HepG2 (cell line): ENCODE measurements around the gene SNED1. TPM values are rescaled to one million over a fixed set of nuclear protein-coding genes. Genes with fewer than 3 reads are reported as not detected.

Experiments used
- AFF4 ChIP-seq: sonication (generic); formaldehyde crosslinking; IDR thresholded peaks from 2 replicates; pipeline ENCODE4 v1.4.0; 2020; ENCODE audit warnings: missing genetic modification reagents
- BRD4 ChIP-seq: sonication (generic); formaldehyde crosslinking; IDR thresholded peaks from 2 replicates; pipeline ENCODE4 v1.4.0; 2020; ENCODE audit warnings: missing genetic modification reagents
- BRF2 ChIP-seq: sonication (generic); formaldehyde crosslinking; IDR thresholded peaks from 2 replicates; pipeline ENCODE4 v1.8.1; 2022; ENCODE audit warnings: mild to moderate bottlenecking, missing genetic modification reagents
- EED ChIP-seq: sonication (generic); formaldehyde crosslinking; IDR thresholded peaks from 2 replicates; pipeline ENCODE4 v1.5.0; 2020; ENCODE audit warnings: mild to moderate bottlenecking, missing genetic modification reagents
- HNF1B ChIP-seq: sonication (generic); formaldehyde crosslinking; IDR thresholded peaks from 2 replicates; pipeline ENCODE4 v1.5.1; 2020; ENCODE audit warnings: mild to moderate bottlenecking, moderate library complexity, missing genetic modification reagents
- KDM5A ChIP-seq: fragments of 200-600 bp; sonication (generic); IDR thresholded peaks from 2 replicates; pipeline ENCODE4 v1.7.0; 2018; ENCODE audit warnings: antibody characterized with exemption, mild to moderate bottlenecking, low read length, borderline replicate concordance
- MIXL1 ChIP-seq: IDR thresholded peaks from 2 replicates; pipeline ENCODE4 v1.6.1; 2016
- NR2F1 ChIP-seq, 2 experiments: fragments of 450-650 bp in 1 of 2; formaldehyde crosslinking in 1 of 2; IDR thresholded peaks; 2 replicates each; pipeline versions ENCODE4 v1.5.0 to v1.6.1; 2016 to 2020; ENCODE audit warnings: mild to moderate bottlenecking in 1 of 2, missing compliant biosample characterization in 1 of 2, missing genetic modification reagents in 1 of 2, moderate library complexity in 1 of 2
- RAD51 ChIP-seq: fragments of 450-650 bp; IDR thresholded peaks from 2 replicates; pipeline ENCODE4 v1.6.1; 2016; ENCODE audit warnings: borderline replicate concordance
- SIX4 ChIP-seq: sonication (generic); formaldehyde crosslinking; IDR thresholded peaks from 2 replicates; pipeline ENCODE4 v1.4.0; 2020; ENCODE audit warnings: missing genetic modification reagents
- SP1 ChIP-seq, 2 experiments: fragments of 450-650 bp in 1 of 2; sonication (generic) in 1 of 2; formaldehyde crosslinking in 1 of 2; IDR thresholded peaks; 2 replicates each; pipeline versions ENCODE4 v1.4.0 to v1.6.1; 2016 to 2020; ENCODE audit warnings: missing genetic modification reagents in 1 of 2
- SRF ChIP-seq: IDR thresholded peaks from 2 replicates; pipeline ENCODE4 v1.6.1; 2011; ENCODE audit warnings: mild to moderate bottlenecking, low read depth, low read length, moderate library complexity
- STAT6 ChIP-seq: sonication (generic); formaldehyde crosslinking; IDR thresholded peaks from 2 replicates; pipeline ENCODE4 v1.4.0; 2020; ENCODE audit warnings: missing genetic modification reagents, mild to moderate bottlenecking, borderline replicate concordance
- TMF1 ChIP-seq: sonication (generic); formaldehyde crosslinking; IDR thresholded peaks from 2 replicates; pipeline ENCODE4 v1.8.1; 2022; ENCODE audit warnings: low read depth, missing genetic modification reagents
- ZNF510 ChIP-seq: sonication (generic); formaldehyde crosslinking; IDR thresholded peaks from 2 replicates; pipeline ENCODE4 v1.4.0; 2020; ENCODE audit warnings: low read depth, mild to moderate bottlenecking, missing genetic modification reagents
- ZNF660 ChIP-seq: sonication (generic); formaldehyde crosslinking; IDR thresholded peaks from 2 replicates; pipeline ENCODE4 v1.5.1; 2020; ENCODE audit warnings: mild to moderate bottlenecking, low read depth, missing genetic modification reagents, borderline replicate concordance
- ZNF781 ChIP-seq: sonication (generic); formaldehyde crosslinking; IDR thresholded peaks from 2 replicates; pipeline ENCODE4 v1.5.1; 2020; ENCODE audit warnings: borderline replicate concordance, mild to moderate bottlenecking, missing genetic modification reagents; ENCODE audit errors: not compliant biosample characterization
- ZSCAN22 ChIP-seq: sonication (generic); formaldehyde crosslinking; IDR thresholded peaks from 2 replicates; pipeline ENCODE4 v1.4.0; 2020; ENCODE audit warnings: mild to moderate bottlenecking, missing genetic modification reagents
- polyA plus RNA-seq, 8 experiments: library from polyadenylated mRNA; depleted of rRNA in 3 of 8; stranded (reverse) in 7 of 8; unstranded in 1 of 8; fragments of >200 nt; fragmentation: Illumina TruSeq in 4 of 8; extraction: Trizol in 4 of 8; gene quantifications; 2 replicates each; pipeline versions ENCODE4 v1.2.1 to v1.2.3, GENCODE V29; 2011 to 2016; ENCODE audit warnings: low read depth in 4 of 8, missing spikeins in 1 of 8, mixed read lengths in 1 of 8; ENCODE audit not compliant: insufficient read depth in 1 of 8
- total RNA-seq, 5 experiments: library from RNA; depleted of rRNA; stranded (reverse); fragments of >200 nt; fragmentation: Illumina TruSeq; extraction: Trizol; gene quantifications; 2 replicates each; pipeline ENCODE4 v1.2.3, GENCODE V29; 2016; ENCODE audit warnings: low read depth in 1 of 5

SNED1 gene
- total and polyA plus RNA-seq, 2 of the 13 experiments (the other 11 are each of a cell fraction or from before 2014, with no cell fraction given) = 0.15 to 0.65 TPM

GRCh38 chr2:240960309-240960970 is 38.0 kb upstream of the SNED1 start (continued):
- TF ChIP-seq HNF1B (CRISPR knock-in tag) (peak; percentile 56; the same call in 1 of the 2 replicates), SRF (no peak), ZNF660 (CRISPR knock-in tag) (no peak), STAT6 (CRISPR knock-in tag) (no peak), MIXL1 (CRISPR knock-in tag) (no peak; the same call in 1 of the 2 replicates), BRD4 (no peak), AFF4 (CRISPR knock-in tag) (no peak), ZNF510 (CRISPR knock-in tag) (no peak), TMF1 (CRISPR knock-in tag) (0 out of 2 replicates have a peak, but pooled peaks have one; percentile 51), NR2F1 (CRISPR knock-in tag; IDR thresholded peaks at IDR 0.05) (peak in 1 of 2 experiments; percentile 28; a peak in 1 of 4 replicates), SP1 (IDR thresholded peaks at IDR 0.05) (no peak), SP1 (CRISPR knock-in tag; IDR thresholded peaks at IDR 0.05) (no peak), BRF2 (CRISPR knock-in tag) (no peak), EED (CRISPR knock-in tag) (no peak), ZSCAN22 (CRISPR knock-in tag) (peak; percentile 74), RAD51 (no peak), KDM5A (no peak), ZNF781 (CRISPR knock-in tag) (peak; percentile 86), SIX4 (CRISPR knock-in tag) (peak; percentile 67; the same call in 1 of the 2 replicates)
